Stimulated activated CD8-positive, alpha-beta memory T cell treated with anti-CD3 and anti-CD28 coated beads, Interleukin-15, amount 100 ng/mL, for 4 hours (primary cell): ENCODE data around the gene ADARB2.
"Not testable (repeated sequence)": the region's sequence is repeated elsewhere in the genome, so short reads cannot be mapped to it uniquely, and the experiment has no call there.

Source experiments
- DNase-seq, 2 donors: peaks; one replicate each; pipeline ENCODE4 v3.0.0-alpha.2; 2020; ENCODE audit warnings: low read depth in 2 of 2

Gene ADARB2

DNA sequence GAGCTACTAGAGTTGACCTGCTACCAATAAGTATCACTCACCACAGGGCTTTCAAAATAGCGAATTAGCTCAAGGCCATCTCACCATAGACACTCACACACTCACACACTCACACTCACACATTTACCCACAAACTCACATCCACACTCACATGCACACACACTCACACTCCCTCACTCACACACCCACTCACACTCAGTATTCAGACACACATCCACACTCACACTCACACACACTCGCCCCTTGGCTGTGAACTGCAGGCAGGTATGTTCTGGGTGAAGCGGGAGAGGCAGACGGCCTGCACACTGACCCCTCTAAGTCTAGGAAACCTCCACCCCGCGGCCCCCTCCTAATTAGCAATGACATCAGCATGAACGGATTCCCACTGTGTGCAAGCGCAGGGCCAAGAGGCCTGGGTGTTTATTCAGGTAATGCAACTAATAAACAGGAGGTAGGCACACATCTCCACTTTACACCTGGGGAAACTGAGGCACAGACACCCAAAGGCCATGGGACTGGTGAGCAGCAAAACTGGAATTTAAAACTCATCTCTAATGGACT, 94.6 kb downstream of the ADARB2 start:
- DNase-seq, result no peak

DNA sequence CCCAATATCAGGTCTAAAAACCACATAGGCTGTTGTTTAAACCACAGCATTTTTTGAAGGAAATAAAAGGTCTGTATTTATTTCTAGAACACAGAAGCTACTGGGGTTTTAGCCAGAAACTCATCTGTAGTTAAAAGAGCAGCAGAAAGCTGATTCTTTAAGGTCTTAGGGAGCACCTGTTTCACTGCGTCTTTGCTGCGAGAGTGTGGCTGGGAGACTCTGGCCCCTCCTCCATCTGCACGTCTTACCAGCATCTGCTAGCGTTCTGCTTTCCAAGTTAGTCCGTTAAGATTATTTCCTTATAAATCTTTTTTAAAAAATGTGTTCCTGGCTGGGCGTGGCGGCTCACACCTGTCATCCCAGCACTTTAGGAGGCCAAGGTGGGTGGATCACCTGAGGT, 95.9 kb downstream of the ADARB2 start:
- DNase-seq, result no peak

DNA sequence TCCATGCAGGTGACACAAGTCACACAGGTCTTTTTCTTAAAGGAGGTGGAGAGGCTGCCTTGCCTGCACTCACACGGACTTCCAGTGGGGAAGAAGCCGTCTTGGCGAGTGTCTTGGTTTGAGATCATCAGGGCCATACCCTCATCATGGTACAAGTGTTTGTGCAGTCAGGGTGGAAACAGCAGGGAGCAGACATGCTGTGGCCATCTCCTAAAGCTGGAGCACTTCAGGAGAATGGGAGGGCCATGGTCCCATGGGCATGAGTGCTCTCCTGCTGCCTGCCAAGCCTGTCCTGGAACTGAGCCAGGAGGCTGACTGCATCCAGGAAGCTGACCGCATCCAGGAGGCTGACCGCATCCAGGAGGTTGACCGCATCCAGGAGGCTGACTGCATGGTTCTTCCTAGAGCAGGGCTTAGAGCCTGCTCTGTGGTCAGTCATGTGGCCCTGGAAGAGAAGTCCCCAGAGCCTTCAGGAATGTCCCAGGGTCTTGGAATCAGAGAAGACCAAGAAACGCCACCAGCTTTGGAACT, 98.4 kb downstream of the ADARB2 start:
- no peak for DNase-seq

- DNase-seq, result no peak
Measured at GRCh38 chr10:1635340-1635739, 102.0 kb downstream of the ADARB2 start.

DNA sequence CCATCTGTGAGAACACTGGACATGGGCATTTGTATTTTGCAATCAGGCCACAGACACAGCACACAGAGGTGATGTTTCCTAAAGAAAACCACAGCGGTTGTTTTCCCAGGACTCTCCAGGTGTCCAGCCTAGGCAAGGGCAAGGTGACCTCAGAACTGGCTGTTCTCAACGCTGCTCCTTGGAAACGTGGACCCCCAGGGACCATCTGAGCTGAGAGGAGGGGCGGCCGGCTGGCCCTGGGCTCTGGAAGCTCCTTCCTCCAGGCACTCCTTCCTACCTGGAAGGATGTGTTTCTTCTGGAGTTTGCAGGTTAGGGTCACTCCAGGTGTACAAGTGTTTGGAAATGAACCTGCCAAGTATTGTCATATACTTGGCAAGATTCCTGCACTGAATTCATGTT, 103.1 kb downstream of the ADARB2 start:
- no peak for DNase-seq

DNA sequence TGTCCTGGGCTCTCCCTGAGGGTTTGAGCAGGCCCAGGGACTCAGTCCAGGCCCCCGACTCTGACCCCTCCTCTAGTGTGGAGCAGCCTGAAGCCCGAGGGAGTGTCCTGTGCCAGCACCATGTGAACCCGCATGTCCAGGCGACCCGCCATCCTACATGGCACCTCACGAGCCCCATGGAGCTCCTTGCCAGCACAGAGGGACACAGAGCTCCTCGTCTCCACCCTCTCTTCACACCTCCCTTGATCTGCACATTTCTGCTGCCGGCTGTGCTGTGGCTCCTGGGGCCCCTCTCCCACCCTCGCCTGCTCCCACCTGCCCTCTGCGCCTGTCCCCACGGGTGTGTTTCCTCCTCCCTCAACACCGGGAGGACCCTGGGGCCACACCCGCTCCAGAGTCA, 103.5 kb downstream of the ADARB2 start:
- DNase-seq, result no peak

DNA sequence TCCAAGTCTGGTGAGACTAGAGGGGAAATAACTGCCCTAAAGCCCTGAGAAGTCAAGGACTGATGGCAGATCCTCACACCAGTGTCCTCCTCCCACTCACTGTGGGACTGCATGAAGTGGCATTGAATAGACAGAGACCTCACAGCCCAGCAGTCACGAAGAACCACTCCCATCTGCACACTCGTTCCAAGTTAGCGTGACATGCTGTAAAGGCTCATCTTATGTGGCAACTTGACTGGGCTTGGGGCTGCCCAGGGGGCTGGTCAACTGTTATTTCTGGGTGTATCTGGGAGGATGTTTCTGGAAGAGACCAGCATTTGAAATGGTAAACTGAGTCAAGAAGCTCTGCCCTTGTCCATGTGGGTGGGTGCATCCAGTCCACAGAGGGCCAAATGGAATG, 104.7 kb downstream of the ADARB2 start:
- no peak for DNase-seq

DNA sequence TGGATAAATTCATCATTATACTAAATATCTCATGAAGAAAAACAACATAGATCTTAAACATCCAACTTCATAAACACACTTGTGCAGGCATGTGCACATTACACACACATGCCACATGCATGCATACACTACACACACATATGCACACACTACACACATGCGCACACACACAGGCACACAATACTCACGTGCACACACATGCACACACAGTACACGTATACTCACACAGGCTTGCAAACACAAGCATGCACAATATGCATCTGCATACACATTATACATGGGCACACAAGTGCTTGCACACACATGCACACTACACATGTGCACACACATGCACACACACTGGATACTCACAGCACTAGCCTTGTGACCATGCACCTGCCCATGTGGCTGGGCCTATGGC, 105.2 kb downstream of the ADARB2 start:
- DNase-seq, result no peak

DNA sequence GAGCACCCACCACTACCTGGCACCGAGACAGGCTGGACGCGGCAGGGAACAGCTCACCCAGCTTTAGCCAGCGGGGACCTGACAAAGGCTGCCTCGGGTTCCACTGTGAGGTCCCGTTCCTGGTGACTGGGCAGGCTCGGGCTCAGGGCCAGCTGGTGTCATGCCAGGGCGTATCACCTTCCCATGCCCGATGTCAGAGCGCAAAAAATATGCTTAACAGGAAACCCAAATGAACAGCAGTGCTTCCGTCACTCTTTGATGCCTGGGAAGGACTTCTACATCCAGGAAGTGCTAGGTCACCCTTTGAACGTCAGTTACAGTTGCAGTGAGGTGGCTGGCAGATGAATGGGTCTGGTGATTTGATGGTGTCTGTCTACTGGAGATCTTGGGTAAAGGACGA, 106.0 kb downstream of the ADARB2 start:
- DNase-seq, result no peak

DNA sequence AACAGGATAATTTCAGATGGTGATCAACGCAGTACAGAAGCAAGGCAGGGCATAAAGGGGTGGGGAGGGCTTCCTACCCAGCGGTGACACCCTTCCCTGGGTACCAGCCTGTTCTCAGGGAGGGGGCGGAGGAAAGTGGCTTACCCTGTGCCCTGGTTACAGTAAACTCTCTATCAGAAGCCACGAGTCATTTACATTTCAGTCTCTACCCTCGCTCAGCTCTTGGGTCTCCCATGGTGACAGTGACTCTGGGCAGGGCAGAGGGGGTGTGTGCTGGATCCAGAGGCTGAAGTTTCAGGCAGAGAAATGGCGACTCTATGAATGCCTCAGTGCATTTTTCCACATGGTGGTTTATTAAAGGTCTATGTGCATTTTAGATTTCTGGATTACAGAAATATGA, 107.0 kb downstream of the ADARB2 start:
- no peak for DNase-seq

- no peak for DNase-seq
Measured at GRCh38 chr10:1629326-1630198, 107.8 kb downstream of the ADARB2 start.

GRCh38 chr10:1628757-1629156, 108.6 kb downstream of the ADARB2 start:
- no peak for DNase-seq

DNA sequence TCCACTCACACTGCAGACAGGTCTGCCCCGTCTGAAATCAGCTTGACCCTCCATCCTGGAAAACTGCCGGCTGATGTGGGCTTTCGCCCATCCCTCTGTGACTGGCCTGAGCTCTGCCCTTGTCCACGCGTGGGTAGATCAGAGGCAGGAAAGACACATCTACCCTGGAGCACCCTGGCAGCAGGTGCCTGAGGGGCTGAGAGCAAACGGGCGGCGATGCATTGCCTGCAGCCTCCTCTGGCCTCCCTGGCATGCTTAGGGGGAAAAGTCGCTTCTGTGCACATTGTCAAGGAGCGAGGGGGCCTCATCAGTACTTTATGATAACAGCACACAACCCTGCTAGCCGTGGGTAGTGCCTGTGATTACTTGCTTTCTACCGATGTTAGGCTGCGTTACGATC, 109.4 kb downstream of the ADARB2 start:
- DNase-seq, result no peak

DNA sequence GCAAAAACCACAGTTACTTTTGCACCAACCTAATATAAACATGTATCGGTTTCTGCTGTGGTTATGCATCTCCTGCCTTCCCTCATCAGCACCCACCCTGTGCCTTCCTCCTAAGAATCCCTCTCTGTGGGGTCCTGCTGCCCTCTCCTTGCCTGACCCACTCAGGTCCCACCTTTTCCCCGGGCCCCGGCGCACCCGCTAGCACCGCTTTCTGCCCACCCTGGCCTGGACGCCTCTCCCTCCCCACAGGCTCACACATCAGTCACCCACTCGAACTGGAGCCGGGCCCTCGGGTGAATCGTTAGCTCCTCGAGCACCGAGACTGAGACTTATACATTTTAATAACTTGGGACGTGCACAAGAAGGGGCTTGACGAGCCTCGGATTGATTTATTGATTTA, 110.5 kb downstream of the ADARB2 start:
- DNase-seq, result no peak

- DNase-seq, result no peak
Measured at GRCh38 chr10:1626410-1626809, 110.9 kb downstream of the ADARB2 start.

- no peak for DNase-seq
Measured at GRCh38 chr10:1625731-1626130, 111.6 kb downstream of the ADARB2 start.

DNA sequence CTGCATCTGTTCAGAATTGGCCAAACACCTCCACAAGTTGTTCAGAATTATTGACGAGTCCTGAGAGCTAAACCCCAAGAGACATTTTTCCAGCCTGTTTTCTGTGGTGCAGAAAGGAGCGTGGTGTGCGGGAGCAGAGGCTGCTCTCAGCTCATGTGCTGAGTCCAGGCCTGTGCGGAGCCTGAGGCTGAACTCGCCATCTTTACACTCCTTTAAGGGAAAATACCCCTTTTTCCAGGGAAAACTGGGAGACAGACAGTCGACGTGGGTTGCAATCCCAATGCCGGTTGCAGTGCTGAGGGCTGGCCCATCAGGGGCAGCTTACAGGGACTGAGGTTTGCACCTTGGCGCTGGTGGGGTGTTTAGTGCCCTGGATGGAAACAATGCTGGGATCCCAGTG, 112.2 kb downstream of the ADARB2 start:
- DNase-seq, result no peak

GRCh38 chr10:1624240-1624639, 113.1 kb downstream of the ADARB2 start:
- no peak for DNase-seq

GRCh38 chr10:1620803-1621202, 116.5 kb downstream of the ADARB2 start:
- no peak for DNase-seq

- not testable (repeated sequence) for DNase-seq
Measured at GRCh38 chr10:1617376-1618317, 119.7 kb downstream of the ADARB2 start.

DNA sequence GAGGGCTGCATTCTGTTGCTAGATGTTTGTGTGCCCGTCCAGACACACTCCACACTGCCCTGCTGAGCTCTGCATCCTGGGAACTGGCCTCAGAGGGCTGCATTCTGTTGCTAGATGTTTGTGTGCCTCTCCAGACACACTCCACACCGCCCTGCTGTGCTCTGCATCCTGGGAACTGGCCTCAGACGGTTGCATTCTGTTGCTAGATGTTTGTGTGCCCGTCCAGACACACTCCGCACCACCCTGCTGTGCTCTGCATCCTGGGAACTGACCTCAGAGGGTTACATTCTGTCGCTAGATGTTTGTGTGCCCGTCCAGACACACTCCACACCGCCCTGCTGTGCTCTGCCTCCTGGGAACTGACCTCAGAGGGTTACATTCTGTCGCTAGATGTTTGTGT, 120.6 kb downstream of the ADARB2 start:
- not testable (repeated sequence) for DNase-seq
